H1 (cell line): ENCODE results near the gene SKP1.

ENCODE experiments used
- ASH2L ChIP-seq: fragments of 200-600, 300-600 bp; sonication (generic); IDR thresholded peaks from one replicate; pipeline ENCODE4 v1.7.1; 2017; ENCODE audit warnings: low read length
- CEBPB ChIP-seq: IDR thresholded peaks from 2 replicates; pipeline ENCODE4 v1.6.1; 2012; ENCODE audit warnings: low read depth, low read length
- POLR2A ChIP-seq, 2 experiments: IDR thresholded peaks; 1 replicate in 1 of 2; 2 replicates in 1 of 2; pipeline ENCODE4 v1.6.1; 2011; ENCODE audit warnings: low read depth in 2 of 2, low read length in 2 of 2, mild to moderate bottlenecking in 2 of 2; ENCODE audit errors: control extremely low read depth in 1 of 2
- SIN3A ChIP-seq, 2 experiments: IDR thresholded peaks in 1 of 2; conservative IDR thresholded peaks in 1 of 2; 2 replicates each; pipeline ENCODE4 v1.6.1; 2011 to 2012; ENCODE audit warnings: low read length in 2 of 2, improper control_type of control experiment in 1 of 2, low read depth in 1 of 2, mild to moderate bottlenecking in 1 of 2
- SIX5 ChIP-seq: IDR thresholded peaks from 2 replicates; pipeline ENCODE4 v1.6.1; 2011; ENCODE audit warnings: mild to moderate bottlenecking, low read depth, low read length
- SRF ChIP-seq: IDR thresholded peaks from 2 replicates; pipeline ENCODE4 v1.6.1; 2011; ENCODE audit warnings: mild to moderate bottlenecking, low read depth, low read length, moderate library complexity
- TF ChIP-seq, protein P1 (sequence below), 3 experiments: IDR thresholded peaks; 1 replicate in 2 of 3; 2 replicates in 1 of 3; pipeline versions ENCODE4 v1.5.1 to v1.6.1; 2011; ENCODE audit warnings: low read length in 3 of 3, mild to moderate bottlenecking in 3 of 3, inconsistent platforms in 2 of 3, low read depth in 1 of 3, moderate library complexity in 1 of 3; ENCODE audit not compliant: insufficient read depth in 1 of 3; ENCODE audit errors: control extremely low read depth in 1 of 3

- TF ChIP-seq, protein P1, sequence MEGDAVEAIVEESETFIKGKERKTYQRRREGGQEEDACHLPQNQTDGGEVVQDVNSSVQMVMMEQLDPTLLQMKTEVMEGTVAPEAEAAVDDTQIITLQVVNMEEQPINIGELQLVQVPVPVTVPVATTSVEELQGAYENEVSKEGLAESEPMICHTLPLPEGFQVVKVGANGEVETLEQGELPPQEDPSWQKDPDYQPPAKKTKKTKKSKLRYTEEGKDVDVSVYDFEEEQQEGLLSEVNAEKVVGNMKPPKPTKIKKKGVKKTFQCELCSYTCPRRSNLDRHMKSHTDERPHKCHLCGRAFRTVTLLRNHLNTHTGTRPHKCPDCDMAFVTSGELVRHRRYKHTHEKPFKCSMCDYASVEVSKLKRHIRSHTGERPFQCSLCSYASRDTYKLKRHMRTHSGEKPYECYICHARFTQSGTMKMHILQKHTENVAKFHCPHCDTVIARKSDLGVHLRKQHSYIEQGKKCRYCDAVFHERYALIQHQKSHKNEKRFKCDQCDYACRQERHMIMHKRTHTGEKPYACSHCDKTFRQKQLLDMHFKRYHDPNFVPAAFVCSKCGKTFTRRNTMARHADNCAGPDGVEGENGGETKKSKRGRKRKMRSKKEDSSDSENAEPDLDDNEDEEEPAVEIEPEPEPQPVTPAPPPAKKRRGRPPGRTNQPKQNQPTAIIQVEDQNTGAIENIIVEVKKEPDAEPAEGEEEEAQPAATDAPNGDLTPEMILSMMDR (IDR thresholded peaks at IDR 0.05; ENCODE audit: control extremely low read depth in 1 of 3, insufficient read depth in 1 of 3, low read depth in 1 of 3, low read length in 3 of 3): no peak
- TF ChIP-seq SIX5: no peak
- TF ChIP-seq ASH2L: no peak
- TF ChIP-seq POLR2A (IDR thresholded peaks at IDR 0.05; ENCODE audit: control extremely low read depth in 1 of 2, low read depth in 2 of 2, low read length in 2 of 2): no peak
- no peak for TF ChIP-seq SRF
- no peak for TF ChIP-seq CEBPB
- TF ChIP-seq SIN3A (conservative IDR thresholded peaks at IDR 0.05 in 1 of 2, IDR thresholded peaks at IDR 0.05 in 1 of 2; ENCODE audit: low read depth in 1 of 2, low read length in 2 of 2): no peak
Observed at GRCh38 chr5:134130239-134130945, 46.4 kb downstream of the SKP1 start.
